ENCODE data around the gene FCHSD1.

The FCHSD1 gene

GRCh38 chr5:141681695-141682641 is 30.8 kb upstream of the FCHSD1 start, which contains the start of gene ARAP3:
Gene ARAP3 (minus strand): TSS chr5:141682230. CDS start chr5:141680486, 1,744 bp downstream.
- H3K4me3 ChIP-seq (ENCODE audit: low read depth, low read length), result peak within 1 kb of the TSS; percentile 40
- in situ Hi-C loops (cut with HindIII; ENCODE audit: low sequenced_read_pairs), result no loop called here
- peak; percentile 83 for DNase-seq (ENCODE audit: low read depth, low spot score)
- TF ChIP-seq CTCF (IDR thresholded peaks at IDR 0.05; ENCODE audit: low read depth, low read length), result no peak

- no peak for TF ChIP-seq CTCF (IDR thresholded peaks at IDR 0.05; ENCODE audit: low read depth, low read length)
- in situ Hi-C loops (cut with HindIII; ENCODE audit: low sequenced_read_pairs), result no loop called here
- H3K4me3 ChIP-seq (ENCODE audit: low read depth, low read length), result peak overlapping the region; percentile 40
- DNase-seq (ENCODE audit: low read depth, low spot score), result no peak
These were observed 30.1 kb upstream of the FCHSD1 start for GRCh38 chr5:141681295-141681694.

- H3K4me3 ChIP-seq (ENCODE audit: low read depth, low read length), result peak overlapping the region; percentile 40
- DNase-seq (ENCODE audit: low read depth, low spot score), result no peak
These were observed 29.6 kb upstream of the FCHSD1 start for GRCh38 chr5:141680751-141681201.

GRCh38 chr5:141680178-141680577 is 29.0 kb upstream of the FCHSD1 start:
- DNase-seq (ENCODE audit: low read depth, low spot score), result no peak
- no peak for TF ChIP-seq CTCF (IDR thresholded peaks at IDR 0.05; ENCODE audit: low read depth, low read length)
- H3K4me3 ChIP-seq (ENCODE audit: low read depth, low read length), result no peak overlapping the region
- in situ Hi-C loops (cut with HindIII; ENCODE audit: low sequenced_read_pairs), result no loop called here

More at GRCh38 chr5:141680751-141681201, 29.6 kb upstream of the FCHSD1 start:
- TF ChIP-seq CTCF (IDR thresholded peaks at IDR 0.05; ENCODE audit: low read depth, low read length), result no peak
- in situ Hi-C loops (cut with HindIII; ENCODE audit: low sequenced_read_pairs), result no loop called here

- DNase-seq (ENCODE audit: low read depth, low spot score), result no peak
- H3K4me3 ChIP-seq (ENCODE audit: low read depth, low read length), result no peak overlapping the region
- TF ChIP-seq CTCF (IDR thresholded peaks at IDR 0.05; ENCODE audit: low read depth, low read length), result peak; percentile 44
- in situ Hi-C loops (cut with HindIII; ENCODE audit: low sequenced_read_pairs), result no loop called here
These were observed 26.2 kb upstream of the FCHSD1 start for GRCh38 chr5:141677415-141677814.

GRCh38 chr5:141675672-141676071 is 24.5 kb upstream of the FCHSD1 start:
- in situ Hi-C loops (cut with HindIII; ENCODE audit: low sequenced_read_pairs), result no loop called here
- no peak overlapping the region for H3K4me3 ChIP-seq (ENCODE audit: low read depth, low read length)

More at GRCh38 chr5:141675672-141676071, 24.5 kb upstream of the FCHSD1 start:
- no peak for DNase-seq (ENCODE audit: low read depth, low spot score)
- no peak for TF ChIP-seq CTCF (IDR thresholded peaks at IDR 0.05; ENCODE audit: low read depth, low read length)
